HepG2 (cell line): ENCODE measurements around the gene ZDHHC19. TPM values are rescaled to one million over a fixed set of nuclear protein-coding genes. Genes with fewer than 3 reads are reported as not detected.

Experiments
- BCL6 ChIP-seq: IDR thresholded peaks from 2 replicates; pipeline ENCODE4 v1.6.1; 2016; ENCODE audit warnings: missing genetic modification reagents, missing compliant biosample characterization
- FOSL2 ChIP-seq: sonication (generic); formaldehyde crosslinking; IDR thresholded peaks from 2 replicates; pipeline ENCODE4 v1.4.0; 2020; ENCODE audit warnings: missing genetic modification reagents
- FOXK2 ChIP-seq: fragments of 450-650 bp; IDR thresholded peaks from 2 replicates; pipeline ENCODE4 v1.6.1; 2016
- HDAC2 ChIP-seq: sonication (generic); formaldehyde crosslinking; IDR thresholded peaks from 2 replicates; pipeline ENCODE4 v1.4.0; 2020; ENCODE audit warnings: missing genetic modification reagents
- HOMEZ ChIP-seq: IDR thresholded peaks from 2 replicates; pipeline ENCODE4 v1.6.1; 2016; ENCODE audit warnings: low read depth
- IRF2 ChIP-seq: IDR thresholded peaks from 2 replicates; pipeline ENCODE4 v1.6.1; 2018; ENCODE audit warnings: missing genetic modification reagents, missing compliant biosample characterization
- KAT2B ChIP-seq: fragments of 150-350 bp; IDR thresholded peaks from 2 replicates; pipeline ENCODE4 v1.6.1; 2014; ENCODE audit warnings: low read depth, low read length, borderline replicate concordance
- MIER3 ChIP-seq: IDR thresholded peaks from 2 replicates; pipeline ENCODE4 v1.6.1; 2016; ENCODE audit warnings: missing compliant biosample characterization, borderline replicate concordance
- MXI1 ChIP-seq: IDR thresholded peaks from 3 replicates; pipeline ENCODE4 v1.6.1; 2012; ENCODE audit warnings: low read depth, low read length, inconsistent platforms, borderline replicate concordance
- NCOA5 ChIP-seq: sonication (generic); formaldehyde crosslinking; IDR thresholded peaks from 2 replicates; pipeline ENCODE4 v1.4.0; 2020; ENCODE audit warnings: missing genetic modification reagents
- NFIB ChIP-seq: sonication (generic); formaldehyde crosslinking; IDR thresholded peaks from 2 replicates; pipeline ENCODE4 v1.9.0; 2021; ENCODE audit warnings: missing genetic modification reagents, mild to moderate bottlenecking, borderline replicate concordance
- SNAPC2 ChIP-seq: sonication (generic); formaldehyde crosslinking; IDR thresholded peaks from 2 replicates; pipeline ENCODE4 v1.8.1; 2022; ENCODE audit warnings: mild to moderate bottlenecking, missing genetic modification reagents
- SNRNP70 ChIP-seq: fragments of 200-400 bp; formaldehyde crosslinking; IDR thresholded peaks from 2 replicates; pipeline ENCODE4 v1.6.1; 2017; ENCODE audit warnings: mild to moderate bottlenecking, low read depth, low read length, moderate library complexity
- TBX3 ChIP-seq: fragments of 450-650 bp; IDR thresholded peaks from 2 replicates; pipeline ENCODE4 v1.6.1; 2017; ENCODE audit warnings: antibody characterized with exemption, mild to moderate bottlenecking, inconsistent platforms, borderline replicate concordance
- ZC3H4 ChIP-seq: sonication (generic); formaldehyde crosslinking; IDR thresholded peaks from 2 replicates; pipeline ENCODE4 v1.4.0; 2020; ENCODE audit warnings: missing genetic modification reagents, borderline replicate concordance
- ZFP1 ChIP-seq: IDR thresholded peaks from 2 replicates; pipeline ENCODE4 v1.6.1; 2016
- ZNF253 ChIP-seq: sonication (generic); formaldehyde crosslinking; IDR thresholded peaks from 2 replicates; pipeline ENCODE4 v1.8.0; 2022; ENCODE audit warnings: mild to moderate bottlenecking, missing genetic modification reagents, borderline replicate concordance
- ZNF318 ChIP-seq: sonication (generic); formaldehyde crosslinking; IDR thresholded peaks from 2 replicates; pipeline ENCODE4 v1.4.0; 2020; ENCODE audit warnings: mild to moderate bottlenecking, missing genetic modification reagents
- ZNF605 ChIP-seq: sonication (generic); formaldehyde crosslinking; IDR thresholded peaks from 2 replicates; pipeline ENCODE4 v1.8.0; 2022; ENCODE audit warnings: mild to moderate bottlenecking, missing genetic modification reagents
- ZNF841 ChIP-seq: sonication (generic); formaldehyde crosslinking; IDR thresholded peaks from 2 replicates; pipeline ENCODE4 v1.8.1; 2023; ENCODE audit warnings: missing genetic modification reagents, borderline replicate concordance
- polyA plus RNA-seq, 8 experiments: library from polyadenylated mRNA; depleted of rRNA in 3 of 8; stranded (reverse) in 7 of 8; unstranded in 1 of 8; fragments of >200 nt; fragmentation: Illumina TruSeq in 4 of 8; extraction: Trizol in 4 of 8; gene quantifications; 2 replicates each; pipeline versions ENCODE4 v1.2.1 to v1.2.3, GENCODE V29; 2011 to 2016; ENCODE audit warnings: low read depth in 4 of 8, missing spikeins in 1 of 8, mixed read lengths in 1 of 8; ENCODE audit not compliant: insufficient read depth in 1 of 8
- total RNA-seq, 5 experiments: library from RNA; depleted of rRNA; stranded (reverse); fragments of >200 nt; fragmentation: Illumina TruSeq; extraction: Trizol; gene quantifications; 2 replicates each; pipeline ENCODE4 v1.2.3, GENCODE V29; 2016; ENCODE audit warnings: low read depth in 1 of 5
- TF ChIP-seq, protein P1 (sequence below): IDR thresholded peaks from 2 replicates; pipeline ENCODE4 v1.6.1; 2016; ENCODE audit warnings: control low read depth

ZDHHC19 gene
- total and polyA plus RNA-seq, 2 of the 13 experiments (the other 11 are each of a cell fraction or from before 2014, with no cell fraction given): 0.22 to 0.53 TPM

- TF ChIP-seq MXI1 (no peak), TBX3 (no peak), SNRNP70 (no peak), MIER3 (CRISPR knock-in tag) (no peak), ZNF318 (CRISPR knock-in tag) (no peak), ZFP1 (CRISPR knock-in tag) (no peak), IRF2 (CRISPR knock-in tag) (no peak), ZC3H4 (CRISPR knock-in tag) (no peak), FOSL2 (CRISPR knock-in tag) (peak; percentile 50), ZNF841 (CRISPR knock-in tag) (no peak), ZNF605 (CRISPR knock-in tag) (0 out of 2 replicates have a peak, but pooled peaks have one; percentile 23), ZNF253 (CRISPR knock-in tag) (no peak), SNAPC2 (CRISPR knock-in tag) (no peak), HDAC2 (CRISPR knock-in tag) (peak; percentile 51; the same call in 1 of the 2 replicates), HOMEZ (CRISPR knock-in tag) (no peak), FOXK2 (no peak), BCL6 (CRISPR knock-in tag) (peak; percentile 62), NCOA5 (CRISPR knock-in tag) (no peak), KAT2B (no peak), NFIB (no peak)
- TF ChIP-seq, protein P1, sequence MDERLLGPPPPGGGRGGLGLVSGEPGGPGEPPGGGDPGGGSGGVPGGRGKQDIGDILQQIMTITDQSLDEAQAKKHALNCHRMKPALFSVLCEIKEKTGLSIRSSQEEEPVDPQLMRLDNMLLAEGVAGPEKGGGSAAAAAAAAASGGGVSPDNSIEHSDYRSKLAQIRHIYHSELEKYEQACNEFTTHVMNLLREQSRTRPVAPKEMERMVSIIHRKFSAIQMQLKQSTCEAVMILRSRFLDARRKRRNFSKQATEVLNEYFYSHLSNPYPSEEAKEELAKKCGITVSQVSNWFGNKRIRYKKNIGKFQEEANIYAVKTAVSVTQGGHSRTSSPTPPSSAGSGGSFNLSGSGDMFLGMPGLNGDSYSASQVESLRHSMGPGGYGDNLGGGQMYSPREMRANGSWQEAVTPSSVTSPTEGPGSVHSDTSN (CRISPR knock-in tag): no peak
Observed at GRCh38 chr3:196163666-196164493, 47.3 kb downstream of the ZDHHC19 start (continued).
